AG09309 (cell line): ENCODE results near the gene CLCN7.

ENCODE experiments used
- DNase-seq: peaks from one replicate; pipeline ENCODE4 v3.0.0-alpha.2; 2010; ENCODE audit warnings: low read depth
- H3K4me3 ChIP-seq: 2 replicates; pipeline ENCODE4 v1.5.1; 2011; ENCODE audit warnings: mild to moderate bottlenecking, low read depth, low read length, moderate library complexity; ENCODE audit not compliant: control insufficient read depth
- CTCF ChIP-seq: IDR thresholded peaks from 2 replicates; pipeline ENCODE4 v1.5.1; 2011; ENCODE audit warnings: mild to moderate bottlenecking, low read depth, low read length, inconsistent platforms; ENCODE audit not compliant: insufficient read depth, control insufficient read depth; ENCODE audit errors: missing control alignments

The CLCN7 gene

GRCh38 chr16:1458977-1459341, 15.9 kb downstream of the CLCN7 start:
- TF ChIP-seq CTCF = no peak
- no peak for DNase-seq
- H3K4me3 ChIP-seq = no peak overlapping the region

- no peak for DNase-seq
- H3K4me3 ChIP-seq = no peak overlapping the region
- no peak for TF ChIP-seq CTCF
These were observed 16.4 kb downstream of the CLCN7 start for GRCh38 chr16:1458336-1458976.

GRCh38 chr16:1457489-1458245, 17.2 kb downstream of the CLCN7 start:
- no peak for DNase-seq
- no peak for TF ChIP-seq CTCF
- no peak overlapping the region for H3K4me3 ChIP-seq

- no peak for DNase-seq
- no peak overlapping the region for H3K4me3 ChIP-seq
- no peak for TF ChIP-seq CTCF
These were observed 17.9 kb downstream of the CLCN7 start for GRCh38 chr16:1456951-1457350.

GRCh38 chr16:1455190-1456171, 19.3 kb downstream of the CLCN7 start:
- no peak overlapping the region for H3K4me3 ChIP-seq
- no peak for TF ChIP-seq CTCF
- DNase-seq = no peak

- TF ChIP-seq CTCF = no peak
- H3K4me3 ChIP-seq = no peak overlapping the region
- no peak for DNase-seq
These were observed 20.3 kb downstream of the CLCN7 start for GRCh38 chr16:1454561-1454960.
